Stimulated activated CD8-positive, alpha-beta memory T cell treated with anti-CD3 and anti-CD28 coated beads, Interleukin-4, amount 100 ng/mL, for 4 hours (primary cell): ENCODE results near the gene CLASP1.
"Not testable (repeated sequence)": the region's sequence is repeated elsewhere in the genome, so short reads cannot be mapped to it uniquely, and the experiment has no call there.

Experiments
- DNase-seq, 2 donors: peaks; one replicate each; pipeline ENCODE4 v3.0.0-alpha.2; 2020; ENCODE audit warnings: low read depth in 2 of 2, low spot score in 1 of 2

CLASP1 gene

GRCh38 chr2:121505986-121506586 lies 143.2 kb downstream of the CLASP1 start:
- no peak for DNase-seq

- DNase-seq, result no peak
These were observed 144.3 kb downstream of the CLASP1 start for GRCh38 chr2:121505005-121505404.

- DNase-seq, result no peak
These were observed 144.9 kb downstream of the CLASP1 start for GRCh38 chr2:121504316-121504715.

- DNase-seq, result no peak
These were observed 146.5 kb downstream of the CLASP1 start for GRCh38 chr2:121502781-121503180.

GRCh38 chr2:121502246-121502645 lies 147.0 kb downstream of the CLASP1 start:
- no peak for DNase-seq

GRCh38 chr2:121501554-121501953 lies 147.7 kb downstream of the CLASP1 start:
- no peak for DNase-seq

- DNase-seq, result no peak
These were observed 148.2 kb downstream of the CLASP1 start for GRCh38 chr2:121501031-121501430.

GRCh38 chr2:121498731-121499130 lies 150.5 kb downstream of the CLASP1 start:
- no peak for DNase-seq

GRCh38 chr2:121492409-121492808 lies 156.9 kb downstream of the CLASP1 start:
- no peak for DNase-seq

GRCh38 chr2:121491518-121491917 lies 157.7 kb downstream of the CLASP1 start:
- no peak for DNase-seq

- no peak for DNase-seq
These were observed 158.6 kb downstream of the CLASP1 start for GRCh38 chr2:121490584-121491133.

- DNase-seq, result no peak
These were observed 159.2 kb downstream of the CLASP1 start for GRCh38 chr2:121489911-121490583.

GRCh38 chr2:121489284-121489683 lies 160.0 kb downstream of the CLASP1 start:
- no peak for DNase-seq

GRCh38 chr2:121486191-121486790 lies 163.0 kb downstream of the CLASP1 start:
- DNase-seq, result no peak

- DNase-seq, result no peak
These were observed 164.2 kb downstream of the CLASP1 start for GRCh38 chr2:121485039-121485438.

- DNase-seq, result no peak
These were observed 165.4 kb downstream of the CLASP1 start for GRCh38 chr2:121483846-121484245.

GRCh38 chr2:121483021-121483420 lies 166.2 kb downstream of the CLASP1 start:
- no peak for DNase-seq

- DNase-seq, result no peak
These were observed 168.4 kb downstream of the CLASP1 start for GRCh38 chr2:121480826-121481225.

- DNase-seq, result no peak
These were observed 169.3 kb downstream of the CLASP1 start for GRCh38 chr2:121479882-121480522.

GRCh38 chr2:121478996-121479745 lies 170.1 kb downstream of the CLASP1 start:
- DNase-seq, result no peak

GRCh38 chr2:121478358-121478995 lies 170.8 kb downstream of the CLASP1 start:
- not testable (repeated sequence) for DNase-seq
